NT2/D1 (cell line): ENCODE measurements around the gene SYPL1.

ENCODE experiments used
- SUZ12 ChIP-seq: IDR thresholded peaks from 2 replicates; pipeline ENCODE4 v1.6.1; 2011; ENCODE audit not compliant: insufficient read length, insufficient read depth; ENCODE audit errors: extremely low read depth
- YY1 ChIP-seq: IDR thresholded peaks from 2 replicates; pipeline ENCODE4 v1.6.1; 2011; ENCODE audit not compliant: insufficient read length, insufficient read depth
- ZNF274 ChIP-seq: IDR thresholded peaks from 2 replicates; pipeline ENCODE4 v1.6.1; 2011; ENCODE audit warnings: mild to moderate bottlenecking, low read depth, low read length

DNA sequence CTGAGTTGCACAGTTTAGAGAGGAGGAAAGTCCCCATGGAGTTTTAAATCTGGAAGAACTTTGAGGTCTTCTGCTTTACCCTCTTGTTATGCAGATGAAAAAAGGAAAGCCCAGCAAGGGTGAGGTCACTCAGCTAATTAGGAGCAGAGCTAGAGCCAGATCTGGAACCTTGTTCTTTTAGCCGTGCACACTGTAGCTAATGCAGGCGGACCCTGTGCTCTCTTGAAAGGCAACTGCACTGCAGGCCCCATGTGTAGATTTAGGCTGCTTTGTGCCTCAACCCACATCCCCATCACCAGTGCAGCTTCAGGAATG, 63.4 kb downstream of the SYPL1 start:
- TF ChIP-seq YY1 (no peak), ZNF274 (no peak), SUZ12 (no peak)
